GM19438 (cell line): ENCODE results near the gene KSR1.
"Not testable (repeated sequence)": the region's sequence is repeated elsewhere in the genome, so short reads cannot be mapped to it uniquely, and the experiment has no call there.

Experiments used
- ATAC-seq: cut with Tn5 transposase; IDR thresholded peaks from one replicate; pipeline ENCODE4 v1.9.1; 2021; ENCODE audit warnings: low read depth; ENCODE audit not compliant: unreplicated experiment

Gene KSR1

GRCh38 chr17:27425991-27426390, 30.3 kb upstream of the KSR1 start:
- no peak for ATAC-seq

DNA sequence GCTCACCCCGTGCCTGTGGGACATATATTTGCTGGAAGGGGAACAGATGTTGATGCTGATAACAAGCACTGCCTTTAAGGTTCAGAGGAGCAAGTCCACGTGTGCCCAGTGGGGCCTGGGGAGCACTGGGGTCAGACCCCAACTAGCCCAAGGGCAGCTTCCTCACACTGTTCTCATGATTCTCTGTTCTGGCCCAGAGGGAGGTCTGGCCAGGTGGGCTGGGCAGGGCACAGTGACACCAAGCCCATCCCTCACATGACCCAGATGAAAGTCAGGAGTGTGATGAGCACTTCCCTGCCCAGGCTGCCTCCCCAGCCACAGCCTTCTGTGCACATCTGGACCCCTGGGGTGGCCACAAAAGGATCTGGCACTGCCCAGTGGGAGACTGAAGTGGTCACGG, 29.8 kb upstream of the KSR1 start:
- ATAC-seq = not testable (repeated sequence)

DNA sequence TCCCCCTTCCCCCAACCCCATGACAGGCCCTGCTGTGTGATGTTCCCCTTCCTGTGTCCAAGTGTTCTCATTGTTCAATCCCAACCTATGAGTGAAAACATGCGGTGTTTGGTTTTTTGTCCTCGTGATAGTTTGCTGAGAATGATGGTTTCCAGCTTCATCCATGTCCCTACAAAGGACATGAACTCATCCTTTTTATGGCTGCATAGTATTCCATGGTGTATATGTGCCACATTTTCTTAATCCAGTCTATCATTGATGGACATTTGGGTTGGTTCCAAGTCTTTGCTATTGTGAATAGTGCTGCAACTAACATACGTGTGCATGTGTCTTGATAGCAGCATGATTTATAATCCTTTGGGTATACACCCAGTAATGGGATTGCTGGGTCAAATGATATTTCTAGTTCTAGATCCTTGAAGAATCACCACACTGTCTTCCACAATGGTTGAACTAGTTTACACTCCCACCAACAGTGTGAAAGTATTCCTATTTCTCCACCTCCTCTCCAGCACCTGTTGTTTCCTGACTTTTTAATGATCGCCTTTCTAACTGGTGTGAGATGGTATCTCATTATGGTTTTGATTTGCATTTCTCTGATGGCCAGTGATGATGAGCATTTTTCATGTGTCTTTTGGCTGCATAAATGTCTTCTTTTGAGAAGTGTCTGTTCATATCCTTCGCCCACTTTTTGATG, 28.9 kb upstream of the KSR1 start:
- not testable (repeated sequence) for ATAC-seq

GRCh38 chr17:27428781-27429505, 27.3 kb upstream of the KSR1 start:
- no peak for ATAC-seq

- ATAC-seq = no peak
Measured at GRCh38 chr17:27429666-27430382, 26.4 kb upstream of the KSR1 start.

DNA sequence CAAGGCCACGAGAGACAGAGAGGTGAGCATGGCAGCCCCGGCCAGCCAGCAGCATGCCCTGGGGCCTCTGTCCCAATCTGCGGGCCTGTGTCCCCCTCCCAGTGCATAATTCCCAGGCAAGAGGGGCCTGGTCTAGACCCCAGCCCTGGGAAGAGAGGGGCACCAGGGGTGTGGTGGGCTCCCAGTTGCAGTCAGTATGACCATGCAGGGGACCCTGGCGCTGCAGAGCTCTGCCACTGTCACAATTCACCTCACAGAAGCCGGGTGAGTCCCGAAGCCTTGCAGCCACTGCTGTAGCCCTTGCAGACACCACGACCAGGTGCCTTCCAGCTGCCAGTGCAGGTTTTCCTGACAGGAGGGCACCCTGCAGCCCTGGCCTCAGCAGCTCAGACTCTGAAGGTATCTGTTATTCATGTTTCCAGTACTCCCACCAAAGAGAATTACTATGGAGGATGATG, 25.8 kb upstream of the KSR1 start:
- no peak for ATAC-seq

DNA sequence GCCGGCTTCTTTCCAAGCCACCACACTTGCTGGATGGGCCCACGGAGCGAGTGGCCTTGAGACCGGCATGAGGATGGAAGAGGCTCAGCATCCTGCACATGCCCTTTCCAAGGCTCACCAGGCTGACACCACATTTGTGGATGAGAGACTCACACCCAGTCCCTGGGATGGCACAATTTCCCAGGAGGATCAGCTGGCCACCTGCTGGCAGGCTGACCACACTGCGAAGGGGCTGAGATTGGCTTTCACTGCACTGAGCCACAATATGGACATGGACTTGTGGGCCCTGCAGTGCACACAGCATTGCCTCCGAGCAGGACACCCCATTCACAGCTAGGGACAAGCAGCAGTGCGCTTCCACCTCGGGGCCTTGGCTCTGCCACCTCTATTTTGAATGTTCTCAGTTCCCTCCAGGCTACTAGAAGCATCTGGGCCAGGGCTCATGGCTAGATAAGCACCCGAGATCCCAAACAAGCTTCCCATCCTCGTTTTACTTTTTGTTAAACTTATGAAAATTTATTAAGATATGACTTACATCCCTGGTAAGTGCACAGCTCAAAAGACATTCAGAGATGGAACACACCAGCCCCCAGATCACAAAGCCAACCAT, 25.3 kb upstream of the KSR1 start:
- ATAC-seq = no peak

- ATAC-seq = no peak
Measured at GRCh38 chr17:27433521-27433920, 22.7 kb upstream of the KSR1 start.

DNA sequence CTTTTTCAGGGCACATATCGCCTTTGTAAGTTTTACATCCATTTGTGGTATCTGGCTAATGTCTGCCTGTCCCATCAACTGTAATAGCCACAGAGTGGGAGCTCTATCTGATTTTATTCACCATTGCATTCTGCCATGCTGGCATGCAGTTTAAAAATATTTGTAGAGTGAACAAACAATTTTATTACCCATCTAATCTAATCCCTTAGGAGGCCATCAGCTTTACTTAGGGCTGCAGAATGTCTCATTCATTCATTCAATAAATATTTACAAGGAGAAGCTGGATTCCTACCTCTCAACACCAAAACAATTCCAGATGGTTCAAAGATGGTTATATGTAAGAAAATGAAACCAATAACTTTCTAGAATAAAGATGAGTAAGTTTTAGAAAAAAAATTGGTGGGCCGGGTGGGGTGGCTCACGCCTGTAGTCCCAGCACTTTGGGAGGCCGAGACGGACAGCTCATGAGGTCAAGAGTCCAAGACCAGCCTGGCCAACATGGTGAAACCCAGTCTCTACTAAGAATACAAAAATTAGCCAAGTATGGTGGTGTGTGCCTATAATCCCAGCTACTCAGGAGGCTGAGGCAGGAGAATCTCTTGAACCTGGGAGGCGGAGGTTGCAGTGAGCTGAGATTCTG, 20.7 kb upstream of the KSR1 start:
- not testable (repeated sequence) for ATAC-seq

DNA sequence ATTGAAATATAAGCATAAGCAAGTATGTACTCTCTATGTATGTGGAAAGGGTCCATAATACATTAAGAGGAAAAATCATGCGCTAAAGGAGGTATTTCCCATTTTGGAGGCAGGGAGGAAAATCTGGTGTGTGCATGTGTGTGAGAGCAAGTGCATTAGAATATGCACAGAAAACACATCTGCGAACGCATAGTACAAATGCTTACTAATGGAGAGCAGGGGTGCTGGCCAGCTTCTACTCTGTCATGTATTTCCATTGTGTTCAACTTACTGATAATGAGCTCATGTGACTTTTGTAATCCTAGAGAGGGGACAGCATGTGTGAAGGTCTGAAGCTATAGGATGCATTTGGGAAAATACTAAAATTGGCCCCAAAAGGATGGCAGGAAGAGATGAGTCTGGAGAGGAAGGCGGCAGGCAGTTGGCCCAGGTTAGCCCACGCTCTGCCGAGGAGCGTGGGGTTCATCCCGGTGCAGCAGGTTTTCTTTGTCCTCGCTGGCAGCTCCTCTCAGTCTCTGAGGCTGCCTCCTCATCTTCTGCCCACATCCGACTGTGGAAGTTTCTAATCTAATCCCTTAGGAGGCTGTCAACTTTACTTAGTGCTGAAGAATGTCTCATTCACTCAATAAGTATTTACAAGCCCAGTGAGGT, 17.8 kb upstream of the KSR1 start:
- no peak for ATAC-seq

GRCh38 chr17:27439342-27439741, 16.9 kb upstream of the KSR1 start:
- ATAC-seq = no peak

GRCh38 chr17:27442702-27443101, 13.5 kb upstream of the KSR1 start:
- ATAC-seq = no peak

GRCh38 chr17:27443491-27443890, 12.8 kb upstream of the KSR1 start:
- ATAC-seq = no peak

DNA sequence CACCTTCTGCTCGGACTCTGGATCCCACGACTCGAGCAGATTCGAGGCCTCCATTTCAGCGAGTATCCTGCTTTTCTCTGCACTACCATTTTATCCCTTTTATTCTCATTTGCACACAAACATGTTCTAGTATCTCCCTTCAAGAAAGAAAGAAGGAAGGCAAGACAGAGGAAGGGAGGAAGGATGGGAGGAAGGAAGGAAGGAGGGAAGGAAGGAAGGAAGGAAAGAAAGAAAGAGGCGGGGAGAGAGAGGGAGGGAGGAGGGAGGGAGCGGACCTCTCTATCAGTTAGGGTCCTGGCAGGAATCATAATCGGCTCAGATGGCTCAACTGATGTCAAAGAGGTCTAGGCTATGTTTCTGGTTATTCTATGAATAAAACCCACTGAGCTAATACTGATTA, 10.3 kb upstream of the KSR1 start:
- no peak for ATAC-seq

GRCh38 chr17:27446569-27447301, 9.5 kb upstream of the KSR1 start:
- ATAC-seq = no peak

DNA sequence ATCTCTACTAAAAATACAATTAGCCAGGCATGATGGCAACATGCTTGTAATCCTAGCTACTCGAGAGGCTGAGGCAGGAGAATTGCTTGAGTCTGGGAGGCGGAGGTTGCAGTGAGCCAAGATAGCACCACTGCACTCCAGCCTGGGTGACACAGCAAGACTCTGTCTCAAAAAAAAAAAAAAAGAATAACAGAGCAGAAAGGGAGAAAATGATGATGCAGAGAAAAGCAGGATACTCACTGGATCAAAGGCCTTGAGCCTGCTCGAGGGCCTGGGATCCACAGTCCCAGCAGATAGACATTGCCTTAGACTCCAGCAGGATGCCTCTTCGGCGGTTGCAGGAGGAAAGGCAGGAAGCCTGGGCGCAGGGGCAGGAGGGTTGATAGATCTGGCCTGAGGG, 7.7 kb upstream of the KSR1 start:
- ATAC-seq = not testable (repeated sequence)

DNA sequence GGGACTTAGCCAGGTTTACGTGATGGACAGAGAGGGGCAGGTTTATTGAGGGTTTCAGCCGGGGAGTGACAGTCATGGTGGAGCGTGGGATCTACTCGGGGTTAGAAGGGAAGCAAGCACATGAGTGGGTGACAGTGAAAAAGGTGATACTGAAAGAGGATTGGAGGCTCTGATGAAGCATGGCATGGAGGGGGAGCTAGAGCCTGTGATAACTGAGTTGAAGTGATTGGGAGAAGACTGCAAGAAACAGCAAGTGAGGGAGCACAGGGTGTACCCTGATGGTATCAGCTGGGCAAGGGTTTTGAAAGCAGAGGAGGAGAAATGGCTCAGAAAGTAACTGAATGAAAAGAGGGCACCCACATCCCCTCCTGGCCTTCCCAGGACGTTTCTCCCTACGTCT, 6.7 kb upstream of the KSR1 start:
- ATAC-seq = no peak

- no peak for ATAC-seq
Measured at GRCh38 chr17:27449988-27450387, 6.3 kb upstream of the KSR1 start.

DNA sequence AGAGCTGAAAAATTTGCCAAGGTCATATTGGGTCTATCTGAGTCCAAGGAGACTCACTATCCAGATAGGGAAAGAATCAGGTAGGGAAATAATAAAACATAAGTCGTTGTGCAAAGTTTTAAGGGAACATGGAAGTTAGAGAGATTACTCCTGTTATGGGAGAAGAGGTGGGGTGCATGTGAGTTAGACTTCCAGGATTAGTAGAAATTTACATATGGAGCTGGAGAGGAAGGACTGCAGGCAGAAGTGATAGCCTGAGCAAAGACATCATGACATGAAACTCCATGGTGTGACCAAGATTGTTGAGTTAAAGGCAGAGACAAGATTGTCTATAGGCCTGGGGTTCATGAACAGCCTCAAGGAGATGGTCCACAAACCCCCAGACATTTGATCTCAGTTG, 5.8 kb upstream of the KSR1 start:
- no peak for ATAC-seq
